Gastroesophageal sphincter (tissue), 4 donors: ENCODE measurements around the gene PIGO. TPM values are rescaled to one million over a fixed set of nuclear protein-coding genes. Genes with fewer than 3 reads are reported as not detected.

ENCODE experiments used
- ATAC-seq: fragments of 150-250 bp; one replicate; pipeline ENCODE4 v1.9.1; 2016; ENCODE audit warnings: mild to moderate bottlenecking, moderate library complexity
- H3K27ac ChIP-seq, 4 donors: fragments of 200-600 bp; sonication (generic) in 3 of 4; 1 replicate in 3 of 4; 2 replicates in 1 of 4; pipeline ENCODE4 v1.5.1; 2016 to 2019
- H3K27me3 ChIP-seq: fragments of 200-600 bp; sonication (generic); one replicate; pipeline ENCODE4 v1.5.1; 2019
- H3K36me3 ChIP-seq, 2 donors: fragments of 200-600 bp; sonication (generic); one replicate each; pipeline ENCODE4 v1.5.1; 2019; ENCODE audit warnings: control low read depth in 1 of 2
- H3K4me1 ChIP-seq, 3 donors: fragments of 200-600 bp; sonication (generic); 1 replicate in 2 of 3; 2 replicates in 1 of 3; pipeline ENCODE4 v1.5.1; 2016 to 2019; ENCODE audit warnings: control low read depth in 2 of 3
- H3K4me3 ChIP-seq, 2 donors: fragments of 200-600 bp; sonication (generic); one replicate each; pipeline ENCODE4 v1.5.1; 2019; ENCODE audit warnings: mild to moderate bottlenecking in 1 of 2, moderate library complexity in 1 of 2
- H3K9me3 ChIP-seq, 3 donors: fragments of 200-600 bp; sonication (generic); one replicate each; pipeline ENCODE4 v1.5.1; 2017 to 2019; ENCODE audit warnings: control low read depth in 2 of 3
- EP300 ChIP-seq: sonication (generic); formaldehyde crosslinking; IDR thresholded peaks from one replicate; pipeline ENCODE4 v1.6.1; 2017; ENCODE audit warnings: antibody characterized with exemption, mild to moderate bottlenecking
- POLR2A ChIP-seq, 2 donors: fragments of 450-650 bp; IDR thresholded peaks; one replicate each; pipeline ENCODE4 v1.6.1; 2017; ENCODE audit warnings: antibody characterized with exemption in 2 of 2, mild to moderate bottlenecking in 2 of 2, moderate library complexity in 1 of 2
- POLR2AphosphoS5 ChIP-seq: sonication (generic); formaldehyde crosslinking; IDR thresholded peaks from one replicate; pipeline ENCODE4 v1.6.1; 2017; ENCODE audit warnings: antibody characterized with exemption
- WGBS, 2 donors: methylation state at CpG; one replicate each; pipeline ENCODE4 v1.1.5; 2018; ENCODE audit warnings: low coverage in 1 of 2; 5-methylcytosine and 5-hydroxymethylcytosine counted together
- total RNA-seq, 4 donors: library from RNA; depleted of rRNA; stranded (reverse); fragments of >200 nt; gene quantifications; one replicate each; pipeline ENCODE4 v1.1.0, GENCODE V29; 2016
- TF ChIP-seq, protein P1 (sequence below), 4 experiments: fragments of 200-600 bp in 2 of 4; fragments of 450-650 bp in 2 of 4; sonication (generic) in 1 of 4; IDR thresholded peaks; one replicate each; pipeline ENCODE4 v1.5.1; 2017 to 2019; ENCODE audit warnings: antibody characterized with exemption in 4 of 4, mild to moderate bottlenecking in 2 of 4, moderate library complexity in 2 of 4

The PIGO gene
- total RNA-seq, 4 donors from 2014 or later: 6.5 to 11.4 (median 9.9) TPM

DNA sequence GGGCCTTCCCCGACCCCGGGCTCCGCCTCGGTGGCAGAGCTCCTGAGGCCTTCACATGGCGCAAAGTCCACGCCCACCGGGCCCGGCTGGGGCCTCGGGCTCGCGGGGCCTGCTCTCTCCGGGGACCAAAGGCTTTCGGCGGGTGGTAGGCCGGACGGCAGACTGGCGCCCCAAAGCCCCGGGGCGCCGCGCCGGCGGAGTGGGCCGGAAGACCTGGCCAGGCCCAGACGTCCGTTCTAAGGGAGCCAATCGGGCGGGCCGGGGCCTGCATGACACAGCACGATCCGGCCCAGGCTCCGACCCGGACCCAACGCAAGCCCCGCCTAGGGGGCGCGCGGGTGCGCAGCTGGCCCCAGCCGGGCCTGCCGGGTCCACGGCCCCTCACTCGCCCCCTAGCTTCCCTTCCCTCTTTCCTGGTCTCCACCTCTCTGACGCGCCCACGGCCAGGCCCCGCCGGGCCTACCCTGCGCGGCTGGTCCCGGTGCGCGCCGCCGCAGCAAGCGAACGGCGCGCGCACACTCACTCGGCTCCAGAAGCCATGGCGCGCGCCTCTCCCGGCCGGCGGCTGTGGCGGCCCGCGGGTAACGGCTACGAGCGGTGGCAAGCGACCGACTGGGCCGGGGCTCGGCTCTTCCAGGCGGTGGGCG, 24.5 kb downstream of the PIGO start:
- ATAC-seq: peak; percentile 83
- no CpG with 5 or more reads among the region's 79 CpGs for WGBS, 2 donors
- TF ChIP-seq POLR2A (IDR thresholded peaks at IDR 0.05) (no peak), EP300 (no peak), POLR2AphosphoS5 (peak; percentile 37)
- TF ChIP-seq, protein P1, sequence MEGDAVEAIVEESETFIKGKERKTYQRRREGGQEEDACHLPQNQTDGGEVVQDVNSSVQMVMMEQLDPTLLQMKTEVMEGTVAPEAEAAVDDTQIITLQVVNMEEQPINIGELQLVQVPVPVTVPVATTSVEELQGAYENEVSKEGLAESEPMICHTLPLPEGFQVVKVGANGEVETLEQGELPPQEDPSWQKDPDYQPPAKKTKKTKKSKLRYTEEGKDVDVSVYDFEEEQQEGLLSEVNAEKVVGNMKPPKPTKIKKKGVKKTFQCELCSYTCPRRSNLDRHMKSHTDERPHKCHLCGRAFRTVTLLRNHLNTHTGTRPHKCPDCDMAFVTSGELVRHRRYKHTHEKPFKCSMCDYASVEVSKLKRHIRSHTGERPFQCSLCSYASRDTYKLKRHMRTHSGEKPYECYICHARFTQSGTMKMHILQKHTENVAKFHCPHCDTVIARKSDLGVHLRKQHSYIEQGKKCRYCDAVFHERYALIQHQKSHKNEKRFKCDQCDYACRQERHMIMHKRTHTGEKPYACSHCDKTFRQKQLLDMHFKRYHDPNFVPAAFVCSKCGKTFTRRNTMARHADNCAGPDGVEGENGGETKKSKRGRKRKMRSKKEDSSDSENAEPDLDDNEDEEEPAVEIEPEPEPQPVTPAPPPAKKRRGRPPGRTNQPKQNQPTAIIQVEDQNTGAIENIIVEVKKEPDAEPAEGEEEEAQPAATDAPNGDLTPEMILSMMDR (IDR thresholded peaks at IDR 0.05): peak in 2 of 4 experiments; percentile 45 to 61
- Histone ChIP-seq H3K4me1 (peaks cover 4 to 48% (median 27%) of the 10 kb centered on the region in 3 donors), H3K27ac (peak overlapping the region; percentile 96 to 100 (median 100)), H3K27me3 (no peaks in the 10 kb centered on the region), H3K36me3 (peaks cover 0 to 35% of the 10 kb centered on the region in 2 donors), H3K4me3 (peak overlapping the region; percentile 76 to 94), H3K9me3 (no peaks in the 10 kb centered on the region)

DNA sequence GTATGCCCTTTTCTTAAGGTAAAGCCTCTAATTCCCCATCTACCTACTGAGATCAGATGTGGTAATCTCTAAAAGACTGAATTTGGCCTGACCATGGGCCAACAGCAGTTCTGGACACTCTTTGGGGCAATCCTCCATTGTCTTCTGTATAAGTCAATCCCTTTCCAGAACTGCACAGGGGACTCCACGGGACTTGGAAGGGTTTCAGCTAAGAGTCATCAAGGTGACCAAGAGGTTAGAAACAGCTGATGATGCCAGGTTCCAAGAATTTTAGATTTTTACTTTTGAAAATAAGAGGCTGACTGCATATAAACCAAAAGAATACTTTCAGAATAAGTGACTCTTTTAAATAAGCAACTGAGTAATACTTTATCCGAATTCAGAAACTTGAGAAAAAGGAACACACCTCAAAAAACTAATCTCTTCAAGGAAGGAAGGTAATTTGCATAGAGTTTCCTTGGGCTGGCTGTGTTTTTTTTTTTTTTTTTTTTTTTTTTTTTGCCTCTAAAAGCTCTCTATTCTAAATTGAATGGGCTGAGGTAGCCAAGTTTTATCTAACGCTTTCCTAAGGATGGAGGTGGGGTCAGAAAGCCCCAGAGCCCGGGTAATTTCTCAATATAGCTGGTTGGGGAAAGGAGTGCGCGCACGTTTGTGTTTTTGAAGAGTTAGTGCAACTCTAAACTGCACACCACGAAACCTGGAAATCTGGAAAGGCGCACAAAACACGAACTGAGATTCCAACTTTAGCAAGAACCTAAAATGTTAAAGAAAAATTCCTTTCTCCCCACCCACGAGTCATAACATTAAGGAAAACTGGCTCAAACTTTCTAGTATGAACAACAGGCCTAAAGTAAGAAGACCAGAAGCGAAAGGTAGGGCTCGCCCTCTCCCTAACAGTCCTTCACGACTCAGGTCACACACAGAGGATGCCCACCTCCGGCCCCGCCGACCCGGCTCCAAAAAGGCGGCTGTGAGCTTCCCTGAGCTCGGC, 25.3 kb downstream of the PIGO start:
- peaks cover 0 to 39% of the 10 kb centered on the region in 2 donors for H3K36me3 ChIP-seq
- no peak for ATAC-seq
- H3K9me3 ChIP-seq: no peaks in the 10 kb centered on the region

DNA sequence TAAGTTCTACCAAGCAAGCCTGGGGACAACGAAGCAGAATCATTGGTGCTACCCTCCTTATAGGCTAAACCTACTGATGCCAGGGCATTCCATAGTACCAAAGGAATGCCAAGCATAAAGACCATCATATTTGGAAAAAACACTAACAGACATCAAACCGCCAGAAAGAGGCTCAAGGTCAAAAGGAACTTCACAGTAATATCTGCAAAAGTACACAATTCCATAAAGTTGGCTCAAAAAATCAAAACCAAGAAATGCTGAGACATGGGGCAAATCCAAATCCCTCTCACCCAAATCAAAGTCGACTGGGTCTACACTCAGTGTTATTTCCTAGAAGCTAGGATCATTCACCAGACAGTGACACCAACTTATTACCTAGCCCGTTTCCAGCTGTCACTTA, 27.4 kb downstream of the PIGO start:
- WGBS, 2 donors: 62 to 67% methylated on average over 3 to 4 of the region's 4 CpGs
- no peak for ATAC-seq
- H3K36me3 ChIP-seq: peaks cover 16 to 44% of the 10 kb centered on the region in 2 donors
- peaks cover 4 to 51% (median 27%) of the 10 kb centered on the region in 3 donors for H3K4me1 ChIP-seq
- TF ChIP-seq, protein P1 (IDR thresholded peaks at IDR 0.05): no peak
- TF ChIP-seq EP300 (no peak), POLR2AphosphoS5 (no peak), POLR2A (IDR thresholded peaks at IDR 0.05) (no peak)
- peak overlapping the region in 2 of 4 donors; percentile 0 to 100 for H3K27ac ChIP-seq
- no peak overlapping the region for H3K4me3 ChIP-seq
- H3K27me3 ChIP-seq: no peaks in the 10 kb centered on the region
- H3K9me3 ChIP-seq: no peaks in the 10 kb centered on the region

More for the DNA sequence above, 25.3 kb downstream of the PIGO start:
- WGBS, 2 donors: 0 to 4% methylated on average over 9 to 10 of the region's 20 CpGs
- Histone ChIP-seq H3K4me1 (peaks cover 4 to 51% (median 27%) of the 10 kb centered on the region in 3 donors), H3K4me3 (peak overlapping the region; percentile 76 to 94), H3K27ac (peak overlapping the region; percentile 96 to 100 (median 100)), H3K27me3 (no peaks in the 10 kb centered on the region)
- TF ChIP-seq EP300: no peak
- TF ChIP-seq POLR2AphosphoS5: no peak
- TF ChIP-seq, protein P1 (IDR thresholded peaks at IDR 0.05): no peak
- no peak for TF ChIP-seq POLR2A (IDR thresholded peaks at IDR 0.05)

DNA sequence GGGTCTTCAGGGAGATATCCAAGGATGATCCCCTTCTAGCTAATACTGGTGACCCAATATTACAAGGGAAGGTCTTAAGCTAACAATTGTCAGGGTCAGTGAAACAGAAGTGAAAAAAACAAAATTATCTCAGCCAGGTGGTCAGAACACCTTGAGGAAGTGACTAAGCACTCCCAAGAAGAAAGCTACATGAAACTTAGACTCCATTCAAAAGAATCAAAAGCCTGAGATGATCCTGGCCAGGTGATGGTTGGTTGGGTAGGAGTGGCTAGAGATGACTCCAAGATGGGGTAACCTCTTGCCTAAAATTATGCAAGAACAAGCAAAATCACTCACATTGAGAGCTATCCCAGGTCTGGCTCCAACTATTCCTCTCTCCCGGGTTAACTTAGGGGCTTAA, 29.3 kb downstream of the PIGO start:
- no peak for ATAC-seq
- 50% methylated on average over 1 of the region's 1 CpG; no CpG with 5 or more reads in 1 of the 2 donors for WGBS, 2 donors
- Histone ChIP-seq H3K4me1 (peaks cover 4 to 47% (median 27%) of the 10 kb centered on the region in 3 donors), H3K36me3 (peaks cover 25 to 64% of the 10 kb centered on the region in 2 donors), H3K27ac (no peak overlapping the region), H3K27me3 (no peaks in the 10 kb centered on the region), H3K4me3 (no peak overlapping the region), H3K9me3 (no peaks in the 10 kb centered on the region)
- TF ChIP-seq EP300 (no peak), POLR2AphosphoS5 (no peak), POLR2A (IDR thresholded peaks at IDR 0.05) (no peak)
- TF ChIP-seq, protein P1 (IDR thresholded peaks at IDR 0.05): no peak
